CD4-positive, alpha-beta T cell treated with Interleukin-12 subunit alpha and Interleukin-12 subunit beta, for 1 hour (primary cell): Measurements from ENCODE around the gene KIF25.

Experiments used
- DNase-seq: peaks from one replicate; pipeline ENCODE4 v3.0.0-alpha.2; 2020

Gene KIF25

DNA sequence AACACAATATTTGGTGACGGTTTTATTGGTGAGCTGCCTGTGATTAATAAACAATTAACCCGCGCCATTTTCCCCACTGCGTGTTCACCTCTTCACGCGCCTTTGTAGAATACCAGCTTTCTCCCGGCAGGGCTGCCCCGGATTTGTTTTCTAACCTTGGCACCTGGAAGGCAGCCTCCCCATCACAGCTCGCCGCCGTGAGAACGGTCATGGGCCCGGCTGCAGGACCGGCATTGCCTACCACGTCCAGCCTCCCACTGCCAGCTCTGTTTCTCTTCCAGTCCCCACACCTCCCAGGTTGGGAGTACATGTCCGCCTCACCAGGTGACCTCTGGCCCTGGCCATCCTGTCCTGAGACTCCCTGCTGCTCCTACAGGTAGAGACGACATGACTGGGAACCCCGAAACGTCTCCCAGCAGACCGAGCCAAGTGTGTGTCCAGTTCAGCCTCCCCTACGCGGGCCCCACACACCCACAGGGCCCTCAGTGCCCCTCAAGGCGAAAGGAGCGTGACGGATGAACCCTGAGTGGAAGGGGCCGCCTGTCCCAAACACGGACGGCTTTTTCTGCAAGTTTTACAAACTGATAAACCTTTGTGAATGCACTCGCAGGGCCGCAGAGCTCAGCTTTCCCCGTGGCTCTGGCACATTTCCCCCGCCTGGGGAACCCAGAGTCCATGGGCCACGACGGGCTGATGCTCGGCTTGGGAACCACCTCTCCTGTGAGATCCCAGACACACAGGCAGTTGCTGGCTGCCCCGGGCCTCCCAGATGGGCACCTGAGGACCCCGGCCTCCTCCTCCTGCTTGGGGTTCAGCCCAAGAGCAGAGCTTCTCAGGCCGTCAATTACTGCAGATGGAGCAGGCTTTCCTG lies 55.9 kb downstream of the KIF25 start:
- DNase-seq, result no peak

- DNase-seq, result no peak
These were observed 56.5 kb downstream of the KIF25 start for GRCh38 chr6:168053957-168054471.

- DNase-seq, result no peak
These were observed 57.5 kb downstream of the KIF25 start for GRCh38 chr6:168054765-168055560.

DNA sequence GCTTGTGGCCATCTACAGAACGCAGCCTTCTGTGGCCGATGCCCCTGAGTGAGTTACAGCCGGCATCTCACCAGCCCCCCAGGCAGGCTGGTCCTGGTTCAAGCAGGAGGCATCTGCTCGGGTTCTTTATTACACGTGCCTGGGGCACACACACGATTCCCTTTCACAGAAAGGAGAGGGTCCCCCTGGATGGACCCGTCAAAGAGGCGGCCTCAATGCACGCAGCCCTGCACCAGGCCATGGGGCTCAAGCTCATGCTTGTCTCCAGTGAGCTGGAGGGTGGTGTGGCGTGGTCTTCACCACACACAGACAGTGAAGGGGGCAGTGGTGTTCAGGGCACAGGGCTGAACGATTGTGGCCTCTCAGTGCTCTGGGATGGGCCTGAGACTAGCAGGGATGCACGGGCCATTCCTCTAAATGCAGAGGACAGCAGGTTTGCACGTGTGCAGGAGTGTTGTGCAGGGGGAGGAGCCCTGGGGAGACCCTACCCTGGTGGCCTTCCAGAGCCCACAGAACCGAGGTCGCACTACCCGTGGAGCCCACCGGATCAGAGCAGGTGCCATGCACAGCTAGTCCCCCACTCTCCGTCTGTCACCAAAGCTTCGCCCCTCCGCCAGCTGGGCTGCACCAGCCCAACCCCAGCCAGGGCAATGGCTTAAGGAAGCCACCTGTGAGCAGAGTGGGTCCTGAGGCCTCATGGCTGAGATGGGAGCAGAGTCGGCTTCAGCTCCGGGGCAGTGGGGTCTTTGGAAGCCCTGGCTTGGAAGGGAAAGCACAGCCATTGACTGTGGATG lies 58.4 kb downstream of the KIF25 start:
- no peak for DNase-seq

DNA sequence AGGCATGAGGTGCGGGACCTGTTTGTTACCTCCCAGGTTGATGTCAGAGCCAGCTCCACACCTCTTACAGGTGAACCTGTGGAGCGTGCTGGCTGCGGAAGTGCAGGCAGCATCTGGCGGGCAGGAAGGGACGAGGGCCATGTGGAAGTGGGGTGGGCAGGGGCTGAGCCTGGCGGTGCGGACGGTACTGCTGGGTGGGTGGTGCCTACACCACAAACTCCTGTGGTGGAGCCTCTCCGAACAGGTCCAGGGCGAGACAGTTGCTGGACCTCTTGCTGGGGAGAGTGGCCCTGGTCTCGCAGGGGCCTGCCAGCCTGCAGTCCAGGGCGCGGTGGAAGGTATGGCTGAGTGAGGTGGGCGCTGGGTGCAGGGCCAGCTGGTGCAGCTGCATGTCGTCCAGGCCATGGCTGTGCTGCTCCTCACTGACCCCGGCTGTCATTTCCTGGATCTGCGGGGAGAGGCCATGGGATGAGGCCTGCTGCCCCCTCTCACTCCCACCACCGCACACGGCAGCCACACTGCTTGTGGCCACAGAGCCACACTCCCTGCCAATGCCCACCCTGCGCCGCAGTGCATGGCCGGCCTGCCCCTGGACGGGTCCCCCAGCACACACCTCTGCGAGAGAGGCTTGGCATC lies 59.5 kb downstream of the KIF25 start:
- DNase-seq, result no peak

GRCh38 chr6:168057836-168058235 lies 60.4 kb downstream of the KIF25 start:
- no peak for DNase-seq

- no peak for DNase-seq
These were observed 61.5 kb downstream of the KIF25 start for GRCh38 chr6:168058691-168059551.

DNA sequence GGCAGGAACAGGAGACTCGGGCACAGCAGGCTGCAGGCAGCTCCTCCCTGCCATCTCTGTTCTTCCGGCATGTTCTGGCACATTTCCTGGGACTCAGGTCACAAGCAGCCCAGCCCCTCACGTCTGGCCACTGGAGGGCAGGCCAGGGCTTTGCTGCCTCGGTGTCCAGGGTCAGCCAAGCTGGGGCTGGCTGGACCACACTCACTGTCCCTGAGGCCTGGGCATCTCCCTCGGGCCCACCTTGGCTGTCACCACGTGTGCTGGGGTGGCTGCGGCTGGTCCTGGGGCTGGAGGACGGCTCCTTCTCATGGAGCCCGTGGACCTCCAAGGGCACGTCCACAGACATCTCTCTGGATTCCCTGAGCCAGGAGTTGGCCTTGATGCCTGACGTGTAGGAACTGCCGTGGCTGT lies 63.1 kb downstream of the KIF25 start:
- no peak for DNase-seq

DNA sequence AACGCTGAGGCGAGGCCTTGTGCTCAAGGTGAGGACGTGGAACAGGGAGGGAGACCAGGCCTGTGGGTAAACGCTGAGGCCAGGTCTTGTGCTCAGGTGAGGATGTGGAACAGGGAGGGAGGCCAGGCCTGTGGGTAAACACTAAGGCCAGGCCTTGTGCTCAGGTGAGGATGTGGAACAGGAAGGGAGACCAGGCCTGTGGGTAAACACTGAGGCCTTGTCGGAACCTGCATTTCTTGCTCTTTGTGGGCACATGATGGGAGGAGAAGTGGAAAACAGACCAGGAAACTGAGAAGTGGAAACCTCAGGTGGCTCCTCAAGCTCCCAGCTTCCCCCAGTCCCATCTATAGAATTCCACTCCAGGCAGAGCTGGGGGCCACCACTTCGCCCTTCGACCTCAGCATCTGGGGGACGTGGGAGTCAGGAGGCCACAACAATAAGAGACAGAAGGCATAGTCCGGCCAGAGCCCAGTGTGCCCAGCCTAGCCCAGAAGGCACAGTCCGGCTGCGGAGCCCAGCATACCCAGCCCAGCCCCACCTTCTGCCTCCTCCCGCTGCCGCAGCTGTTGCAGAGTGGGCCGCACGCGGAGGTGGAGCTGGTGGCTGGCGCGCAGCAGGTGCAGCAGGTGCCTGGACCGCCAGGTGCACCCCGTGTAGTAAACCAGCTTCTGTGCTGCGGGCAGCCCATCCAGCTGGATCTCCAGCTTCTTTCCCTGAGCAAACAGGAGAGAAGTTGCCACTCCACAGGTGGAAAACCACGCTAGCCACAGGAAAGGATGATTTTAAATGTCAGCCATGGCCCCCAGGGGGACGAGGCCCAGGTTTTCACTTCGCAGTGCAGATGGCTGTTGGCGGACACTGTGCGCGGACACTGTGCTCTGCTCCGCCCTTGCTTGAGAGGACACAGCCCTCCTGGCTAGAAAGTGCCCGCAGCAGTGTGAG lies 64.1 kb downstream of the KIF25 start:
- DNase-seq, result no peak

- DNase-seq, result no peak
These were observed 65.1 kb downstream of the KIF25 start for GRCh38 chr6:168062346-168063289.

- no peak for DNase-seq
These were observed 66.0 kb downstream of the KIF25 start for GRCh38 chr6:168063431-168063830.

DNA sequence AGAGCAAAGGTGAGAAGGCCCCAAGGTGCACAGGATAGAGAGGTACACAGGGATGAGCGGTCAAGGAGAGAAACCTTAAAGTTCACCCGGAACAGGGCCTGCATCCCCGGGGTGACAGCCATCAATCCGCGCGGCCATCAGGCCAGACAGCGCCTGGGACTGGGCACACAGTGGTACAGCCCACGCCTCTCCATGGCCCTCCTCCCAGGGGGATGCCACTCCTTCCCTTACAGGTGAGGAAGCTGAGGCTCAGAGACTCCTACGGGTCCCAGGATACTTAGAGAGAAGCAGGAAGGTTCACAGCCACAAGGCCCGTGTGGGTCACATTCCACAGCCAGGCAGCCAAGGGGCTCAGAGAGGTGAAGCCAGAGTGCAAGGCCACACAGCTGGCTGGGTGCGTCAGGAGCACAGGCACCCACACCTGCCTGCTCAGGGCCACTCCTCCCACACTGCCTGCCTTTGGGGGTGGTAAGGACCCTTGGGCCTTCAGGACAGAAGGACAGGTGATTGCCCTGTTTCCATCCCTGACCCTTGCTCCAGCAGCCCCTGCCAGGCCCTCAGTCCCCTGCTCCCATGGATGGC lies 66.8 kb downstream of the KIF25 start:
- no peak for DNase-seq

GRCh38 chr6:168067081-168067759 lies 69.7 kb downstream of the KIF25 start:
- DNase-seq, result no peak

- no peak for DNase-seq
These were observed 73.3 kb downstream of the KIF25 start for GRCh38 chr6:168070804-168071203.

DNA sequence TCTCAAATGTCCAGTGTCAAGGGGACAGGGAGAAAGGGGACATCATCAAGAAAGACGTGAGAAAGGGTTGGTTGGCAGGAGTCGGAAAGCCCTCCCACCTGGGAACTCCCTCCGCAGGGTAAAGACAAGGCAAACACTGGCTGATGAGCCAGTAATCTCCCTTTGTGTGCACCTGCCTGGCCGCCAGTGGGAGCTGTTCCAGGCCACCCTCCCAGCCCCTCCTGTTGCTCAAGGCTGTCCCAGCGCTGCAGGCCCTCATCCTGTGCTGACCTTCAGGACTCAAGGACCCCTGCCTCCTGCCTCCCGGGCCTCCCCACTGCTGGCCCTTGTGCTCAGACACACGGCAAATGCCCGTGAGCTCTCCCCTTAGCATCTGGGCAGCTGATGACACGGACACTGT lies 74.1 kb downstream of the KIF25 start:
- no peak for DNase-seq

DNA sequence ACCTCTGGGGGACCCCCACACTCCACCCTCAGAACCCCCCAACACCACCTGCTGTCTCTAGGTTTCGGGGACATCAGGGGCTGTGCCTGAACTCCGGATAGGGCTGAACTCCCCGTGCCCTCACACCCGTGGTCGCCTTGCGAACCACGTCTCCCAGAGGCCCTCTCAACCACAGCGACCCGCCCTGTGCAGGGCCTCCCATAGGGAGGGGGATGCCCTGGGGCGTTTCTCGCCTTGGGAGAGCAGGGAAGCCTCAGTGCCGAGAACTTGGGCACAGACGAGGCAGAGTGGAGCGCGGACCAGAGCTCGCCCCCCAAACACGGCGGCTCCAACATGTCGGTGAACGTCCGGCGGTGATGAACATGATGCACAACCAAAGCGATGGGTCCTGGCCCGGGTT lies 74.8 kb downstream of the KIF25 start:
- no peak for DNase-seq

DNA sequence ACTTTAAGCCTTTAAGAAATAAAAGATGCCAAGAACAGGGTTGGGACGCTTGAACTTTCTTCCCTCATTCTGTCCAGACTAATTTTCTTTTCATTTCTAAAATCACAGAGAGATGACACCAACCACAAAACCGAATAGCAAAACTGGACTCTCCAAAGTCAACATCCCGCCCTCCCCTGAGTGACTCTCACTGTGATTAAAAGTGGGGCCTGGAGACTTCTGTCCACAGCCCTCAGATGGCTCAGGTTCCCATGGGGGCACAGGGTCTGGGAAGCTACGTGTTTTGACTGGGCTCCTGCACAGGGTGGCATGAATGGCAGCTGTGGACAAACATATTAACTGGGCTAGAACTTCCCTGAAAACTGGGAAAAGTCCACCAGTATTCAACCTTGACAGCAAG lies 75.3 kb downstream of the KIF25 start:
- no peak for DNase-seq
